Left ventricle myocardium inferior (tissue), 1 donor: ENCODE measurements around the gene ZC3H7B. TPM values are rescaled to one million over a fixed set of nuclear protein-coding genes. Genes with fewer than 3 reads are reported as not detected.
A peak's percentile ranks its signal among the peaks of the same experiment; 100 is the strongest.

Experiments
- DNase-seq: peaks from one replicate; pipeline ENCODE4 v3.0.0-alpha.2; 2020
- H3K27ac ChIP-seq: fragments of 200-600 bp; replicated peaks from 2 replicates; pipeline ENCODE4 v1.8.0; 2021
- H3K27me3 ChIP-seq: fragments of 200-600 bp; 2 replicates; pipeline ENCODE4 v1.8.0; 2021; ENCODE audit warnings: low read depth
- H3K36me3 ChIP-seq: fragments of 200-600 bp; 2 replicates; pipeline ENCODE4 v1.8.0; 2021
- H3K4me1 ChIP-seq: fragments of 200-600 bp; 2 replicates; pipeline ENCODE4 v1.8.0; 2021
- H3K4me3 ChIP-seq: fragments of 200-600 bp; 2 replicates; pipeline ENCODE4 v1.8.0; 2021; ENCODE audit warnings: mild to moderate bottlenecking, moderate library complexity
- H3K9me3 ChIP-seq: fragments of 200-600 bp; replicated peaks from 2 replicates; pipeline ENCODE4 v1.8.0; 2021
- CTCF ChIP-seq: fragments of 200-600 bp; IDR thresholded peaks from 2 replicates; pipeline ENCODE4 v1.8.0; 2021; ENCODE audit warnings: antibody characterized with exemption, mild to moderate bottlenecking, borderline replicate concordance
- intact Hi-C: fragments of 100-400 bp; cut with micrococcal nuclease; formaldehyde crosslinking; loops from one replicate; pipeline ENCODE4 v1.11.0; 2022
- total RNA-seq: library from RNA; stranded (reverse); fragmentation: NEBNext Ultra II Directional; extraction: Animal tissue kit (Norgen Biotek cat#: 25700); gene quantifications from one replicate; pipeline ENCODE4 v1.2.1, GENCODE V29; 2021
- donor health status: DM: no; HTN: yes; CAD: no; lungs with severe emphysema.

ZC3H7B gene
- total RNA-seq, 1 donor from 2014 or later = 39.1 TPM

- Histone ChIP-seq H3K27ac (peak overlapping the region; percentile 85), H3K4me3 (no peak overlapping the region), H3K4me1 (peaks cover 38% of the 10 kb centered on the region), H3K36me3 (no peaks in the 10 kb centered on the region), H3K9me3 (no peaks in the 10 kb centered on the region), H3K27me3 (no peaks in the 10 kb centered on the region)
- no peak for TF ChIP-seq CTCF
- no peak for DNase-seq
- intact Hi-C loops = no loop called here
Observed at GRCh38 chr22:41369837-41370236, 68.5 kb downstream of the ZC3H7B start.

- Histone ChIP-seq H3K4me1 (peaks cover 17% of the 10 kb centered on the region), H3K27me3 (no peaks in the 10 kb centered on the region), H3K4me3 (no peak overlapping the region), H3K9me3 (no peaks in the 10 kb centered on the region), H3K27ac (no peak overlapping the region), H3K36me3 (no peaks in the 10 kb centered on the region)
- no peak for TF ChIP-seq CTCF
- intact Hi-C loops = no loop called here
- no peak for DNase-seq
Observed at GRCh38 chr22:41377846-41378245, 76.5 kb downstream of the ZC3H7B start.

- TF ChIP-seq CTCF = no peak
- Histone ChIP-seq H3K4me3 (peak overlapping the region; percentile 95), H3K36me3 (no peaks in the 10 kb centered on the region), H3K9me3 (no peaks in the 10 kb centered on the region), H3K27me3 (no peaks in the 10 kb centered on the region), H3K27ac (peak overlapping the region; percentile 100), H3K4me1 (peaks cover 35% of the 10 kb centered on the region)
- no peak for DNase-seq
- intact Hi-C loops = no loop called here
Observed at GRCh38 chr22:41380993-41381328, 79.6 kb downstream of the ZC3H7B start.

- peak; percentile 99 for DNase-seq
- H3K27me3 ChIP-seq = no peaks in the 10 kb centered on the region
- no peaks in the 10 kb centered on the region for H3K9me3 ChIP-seq
- H3K27ac ChIP-seq = peak within 1 kb of the TSS; percentile 100
- H3K36me3 ChIP-seq = no peaks in the 10 kb centered on the region
- intact Hi-C loops = no loop called here
- H3K4me3 ChIP-seq = peak within 1 kb of the TSS; percentile 95
- H3K4me1 ChIP-seq = peaks cover 35% of the 10 kb centered on the region
- TF ChIP-seq CTCF = no peak
Observed at GRCh38 chr22:41381329-41382097, 80.2 kb downstream of the ZC3H7B start, which contains the start of gene TEF. TEF (plus strand) TSS chr22:41381942; CDS start chr22:41382045, 103 bp downstream.

- Histone ChIP-seq H3K27ac (peak overlapping the region; percentile 100), H3K36me3 (peaks cover 3% of the 10 kb centered on the region), H3K4me1 (peaks cover 35% of the 10 kb centered on the region), H3K9me3 (no peaks in the 10 kb centered on the region), H3K27me3 (no peaks in the 10 kb centered on the region), H3K4me3 (peak overlapping the region; percentile 95)
- DNase-seq = peak; percentile 77
- intact Hi-C loops = no loop called here
- TF ChIP-seq CTCF = no peak
Observed at GRCh38 chr22:41382098-41382578, 80.8 kb downstream of the ZC3H7B start.
